SKM-1 treated with dmso at 0.1 percent for 144 hours (cell line): ENCODE measurements around the gene CYFIP1.
A peak's percentile ranks its signal among the peaks of the same experiment; 100 is the strongest.
"Not testable (repeated sequence)": the region's sequence is repeated elsewhere in the genome, so short reads cannot be mapped to it uniquely, and the experiment has no call there.

Experiments used
- DNase-seq: peaks from one replicate; lab custom pipeline; 2025; ENCODE audit not compliant: unreplicated experiment; lab: John Stamatoyannopoulos, UW

Gene CYFIP1

GRCh38 chr15:22980189-22981050, at the start of gene CYFIP1:
CYFIP1 (minus strand) TSS chr15:22980368; CDS start chr15:22947285, 33,083 bp downstream.
- DNase-seq, result peak; percentile 20

GRCh38 chr15:23026218-23026617, 46.0 kb upstream of the CYFIP1 start:
- no peak for DNase-seq

GRCh38 chr15:23022156-23022555, 42.0 kb upstream of the CYFIP1 start:
- DNase-seq, result no peak

GRCh38 chr15:23014394-23015000, 34.3 kb upstream of the CYFIP1 start:
- DNase-seq, result no peak

GRCh38 chr15:23013681-23014080, 33.5 kb upstream of the CYFIP1 start:
- no peak for DNase-seq

- DNase-seq, result not testable (repeated sequence)
Measured at GRCh38 chr15:23012616-23013015, 32.4 kb upstream of the CYFIP1 start.

- no peak for DNase-seq
Measured at GRCh38 chr15:23003736-23004135, 23.6 kb upstream of the CYFIP1 start.

- DNase-seq, result no peak
Measured at GRCh38 chr15:23002920-23003319, 22.8 kb upstream of the CYFIP1 start.

- DNase-seq, result no peak
Measured at GRCh38 chr15:22995795-22996194, 15.6 kb upstream of the CYFIP1 start.

GRCh38 chr15:22992024-22992326, 11.8 kb upstream of the CYFIP1 start:
- no peak for DNase-seq

- DNase-seq, result no peak
Measured at GRCh38 chr15:22989576-22990477, 9.7 kb upstream of the CYFIP1 start.

- no peak for DNase-seq
Measured at GRCh38 chr15:22988811-22989210, 8.6 kb upstream of the CYFIP1 start.

GRCh38 chr15:22981931-22982330, 1.8 kb upstream of the CYFIP1 start:
- not testable (repeated sequence) for DNase-seq

- DNase-seq, result no peak
Measured at GRCh38 chr15:22981051-22981840, 1.1 kb upstream of the CYFIP1 start.

- peak; percentile 16 for DNase-seq
Measured at GRCh38 chr15:22979238-22980188, 655 bp downstream of the CYFIP1 start.

- no peak for DNase-seq
Measured at GRCh38 chr15:22978691-22979237, 1.4 kb downstream of the CYFIP1 start.

GRCh38 chr15:22974745-22975144, 5.4 kb downstream of the CYFIP1 start:
- peak; percentile 82 for DNase-seq

- DNase-seq, result no peak
Measured at GRCh38 chr15:22973987-22974386, 6.2 kb downstream of the CYFIP1 start.

- DNase-seq, result no peak
Measured at GRCh38 chr15:22973286-22973685, 6.9 kb downstream of the CYFIP1 start.
